HCT116 (cell line): Measurements from ENCODE around the gene CPT1C. TPM values are rescaled to one million over a fixed set of nuclear protein-coding genes. Genes with fewer than 3 reads are reported as not detected.
A peak's percentile ranks its signal among the peaks of the same experiment; 100 is the strongest.

Source experiments
- ATAC-seq: fragments of 200-7000 bp; cut with Tn5 transposase; 2 replicates; pipeline ENCODE4 v1.9.1; 2020; ENCODE audit warnings: mild to moderate bottlenecking, moderate library complexity
- BruUV-seq: library from RNA; stranded (reverse); fragments of 400-500 nt; replicated peaks from 2 replicates; lab custom pipeline; 2021; lab: Mats Ljungman, UMichigan
- CTCF ChIA-PET: fragments of 300-600 bp; sonication (Branson Sonifier 250); formaldehyde crosslinking; loops from one replicate; lab custom pipeline; 2021; ENCODE audit warnings: antibody characterized with exemption; lab: Charles Lee
- POLR2A ChIA-PET: fragments of 300-600, 350-600 bp; sonication (Branson Sonifier 250); formaldehyde crosslinking; loops from one replicate; lab custom pipeline; 2021; ENCODE audit warnings: antibody characterized with exemption; lab: Charles Lee
- RAD21 ChIA-PET, 2 experiments: fragments of 300-600 bp; sonication (Branson Sonifier 250); formaldehyde crosslinking; loops; one replicate each; lab custom pipeline; 2023; ENCODE audit warnings: low total read pairs in 2 of 2; ENCODE audit not compliant: uncharacterized antibody in 2 of 2, unreplicated experiment in 2 of 2, low non-redundant PET in 1 of 2; lab: Charles Lee
- DNase-seq: peaks from one replicate; pipeline ENCODE4 v3.0.0-alpha.2; 2010; ENCODE audit warnings: low read depth, low spot score
- H2AFZ ChIP-seq: fragments of 200-600 bp; shearing (Covaris generic), sonication (generic); 2 replicates; pipeline ENCODE4 v1.6.1; 2017; ENCODE audit warnings: low read depth, mixed run types, mixed read lengths, antibody characterized with exemption, low read length; ENCODE audit not compliant: poor library complexity, severe bottlenecking
- H3K27ac ChIP-seq: 2 replicates; pipeline ENCODE4 v1.5.1; 2012; ENCODE audit warnings: low read depth, low read length
- H3K27me3 ChIP-seq: fragments of 200-600 bp; sonication (generic); 2 replicates; pipeline ENCODE4 v1.6.1; 2016; ENCODE audit warnings: mixed run types, low read length, mixed read lengths; ENCODE audit not compliant: insufficient read depth
- H3K36me3 ChIP-seq, 2 experiments: fragments of 200-500 bp in 1 of 2; fragments of 200-600 bp in 1 of 2; sonication (Bioruptor generic) in 1 of 2; sonication (generic) in 1 of 2; 2 replicates each; pipeline versions ENCODE4 v1.5.1 to v1.6.1; 2014 to 2016; ENCODE audit warnings: low read length in 2 of 2, inconsistent platforms in 1 of 2, mixed read lengths in 1 of 2, mixed run types in 1 of 2; ENCODE audit not compliant: insufficient read depth in 2 of 2, control insufficient read depth in 1 of 2
- H3K4me1 ChIP-seq, 2 experiments: fragments of 200-600 bp in 1 of 2; sonication (generic) in 1 of 2; 2 replicates each; pipeline versions ENCODE4 v1.5.1 to v1.6.1; 2012 to 2017; ENCODE audit warnings: low read length in 2 of 2, inconsistent platforms in 1 of 2, mild to moderate bottlenecking in 1 of 2, mixed read lengths in 1 of 2, mixed run types in 1 of 2, moderate library complexity in 1 of 2; ENCODE audit not compliant: insufficient read depth in 2 of 2, control insufficient read depth in 1 of 2
- H3K4me2 ChIP-seq: fragments of 200-600 bp; sonication (generic); 2 replicates; pipeline ENCODE4 v1.6.1; 2017; ENCODE audit warnings: mixed run types, low read length, mixed read lengths
- H3K4me3 ChIP-seq, 2 experiments: fragments of 200-600 bp in 1 of 2; sonication (generic) in 1 of 2; replicated peaks in 1 of 2; 2 replicates each; pipeline ENCODE4 v1.5.1; 2011 to 2016; ENCODE audit warnings: low read length in 2 of 2, control low read depth in 1 of 2, low read depth in 1 of 2, mild to moderate bottlenecking in 1 of 2, mixed read lengths in 1 of 2, mixed run types in 1 of 2
- H3K79me2 ChIP-seq: fragments of 200-600 bp; sonication (generic); 2 replicates; pipeline ENCODE4 v1.6.1; 2017; ENCODE audit warnings: mild to moderate bottlenecking, mixed run types, low read length, moderate library complexity, mixed read lengths; ENCODE audit not compliant: insufficient read depth
- H3K9ac ChIP-seq: fragments of 200-600 bp; sonication (generic); 2 replicates; pipeline ENCODE4 v1.6.1; 2016; ENCODE audit warnings: low read length, mixed read lengths
- H3K9me2 ChIP-seq: fragments of 200-600 bp; sonication (generic), shearing (Covaris generic); 2 replicates; pipeline ENCODE4 v1.6.1; 2017; ENCODE audit warnings: mixed run types, mild to moderate bottlenecking, moderate library complexity; ENCODE audit not compliant: insufficient read depth
- H3K9me3 ChIP-seq, 2 experiments: fragments of 200-500 bp in 1 of 2; fragments of 200-600 bp in 1 of 2; sonication (Bioruptor generic) in 1 of 2; sonication (generic) in 1 of 2; 2 replicates each; pipeline ENCODE4 v1.6.1; 2014 to 2017; ENCODE audit warnings: low read length in 2 of 2, mixed read lengths in 2 of 2, inconsistent platforms in 1 of 2, low read depth in 1 of 2, mild to moderate bottlenecking in 1 of 2, mixed run types in 1 of 2, moderate library complexity in 1 of 2; ENCODE audit not compliant: control insufficient read depth in 1 of 2, insufficient read depth in 1 of 2
- H4K20me1 ChIP-seq: fragments of 200-600 bp; sonication (generic), shearing (Covaris generic); 2 replicates; pipeline ENCODE4 v1.6.1; 2017; ENCODE audit warnings: mixed run types, mild to moderate bottlenecking, moderate library complexity; ENCODE audit not compliant: insufficient read depth
- CBX3 ChIP-seq: IDR thresholded peaks from 2 replicates; pipeline ENCODE4 v1.6.1; 2012; ENCODE audit warnings: low read depth
- CEBPB ChIP-seq: IDR thresholded peaks from 2 replicates; pipeline ENCODE4 v1.6.1; 2012; ENCODE audit warnings: low read depth
- EGR1 ChIP-seq: IDR thresholded peaks from 2 replicates; pipeline ENCODE4 v1.6.1; 2012; ENCODE audit warnings: low read depth
- ELF1 ChIP-seq: IDR thresholded peaks from 2 replicates; pipeline ENCODE4 v1.6.1; 2012; ENCODE audit warnings: low read depth, borderline replicate concordance
- EZH2 ChIP-seq: fragments of 200-600 bp; sonication (generic); IDR thresholded peaks from 2 replicates; pipeline ENCODE4 v1.6.1; 2017; ENCODE audit warnings: antibody characterized with exemption, mixed run types
- FOSL1 ChIP-seq: IDR thresholded peaks from 2 replicates; pipeline ENCODE4 v1.6.1; 2012; ENCODE audit warnings: low read depth
- JUND ChIP-seq: IDR thresholded peaks from 2 replicates; pipeline ENCODE4 v1.6.1; 2012
- SIN3A ChIP-seq: IDR thresholded peaks from 2 replicates; pipeline ENCODE4 v1.6.1; 2012; ENCODE audit warnings: low read depth
- SP1 ChIP-seq: IDR thresholded peaks from 2 replicates; pipeline ENCODE4 v1.6.1; 2012; ENCODE audit warnings: low read depth
- TCF7L2 ChIP-seq: IDR thresholded peaks from 2 replicates; pipeline ENCODE4 v1.7.0; 2011; ENCODE audit warnings: borderline replicate concordance, inconsistent platforms; ENCODE audit not compliant: insufficient read depth, insufficient read length; ENCODE audit errors: extremely low read depth
- ZBTB33 ChIP-seq: IDR thresholded peaks from 2 replicates; pipeline ENCODE4 v1.6.1; 2011; ENCODE audit warnings: mild to moderate bottlenecking, low read length, moderate library complexity; ENCODE audit not compliant: insufficient replicate concordance; ENCODE audit errors: extremely low read depth
- intact Hi-C: fragments of 100-400 bp; cut with micrococcal nuclease; formaldehyde crosslinking; loops from 2 replicates; pipeline ENCODE4 v1.10.0; 2022
- total RNA-seq: library from RNA; stranded (reverse); gene quantifications from one replicate; pipeline ENCODE4 v1.2.1, GENCODE V29; 2021; ENCODE audit not compliant: unreplicated experiment
- TF ChIP-seq, protein P1 (sequence below): IDR thresholded peaks from 2 replicates; pipeline ENCODE4 v1.6.1; 2012

Gene CPT1C
- total RNA-seq, 1 experiment from 2014 or later, result 12.0 TPM

DNA sequence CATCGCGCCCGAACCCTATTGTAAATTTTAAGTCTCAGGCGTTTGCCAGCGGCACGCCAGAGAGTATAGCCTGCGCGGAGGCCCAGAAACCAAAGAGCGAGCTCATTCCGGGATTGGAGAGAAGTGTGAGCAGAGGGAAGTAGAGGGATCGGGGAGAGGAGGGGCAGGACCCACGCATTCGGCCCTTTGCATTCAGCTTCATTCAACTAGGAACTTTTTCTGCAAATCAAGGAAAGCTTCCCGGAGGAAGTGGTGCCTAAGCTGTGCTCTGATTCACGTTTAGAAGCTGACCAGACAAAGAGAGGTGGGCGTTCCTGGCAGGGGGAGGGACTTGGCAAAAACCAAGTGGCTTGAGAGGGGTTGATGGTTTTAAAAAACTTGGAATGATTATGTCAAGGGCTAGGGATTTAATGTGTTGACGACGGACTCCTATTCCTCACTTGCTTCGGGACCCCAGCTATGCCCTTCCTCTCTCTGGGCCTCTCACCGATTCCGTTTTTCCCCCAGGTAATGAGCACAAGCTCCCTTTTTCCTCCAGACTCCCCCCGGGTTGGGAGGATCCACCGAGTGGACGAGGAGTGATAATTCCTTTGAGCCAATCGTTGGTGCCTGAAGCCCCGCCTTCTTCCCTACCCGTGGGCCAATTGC is 14.7 kb upstream of the CPT1C start (continued):
- TF ChIP-seq ELF1, result no peak
- TF ChIP-seq SIN3A, result peak; percentile 27
- no peak for TF ChIP-seq CEBPB
- TF ChIP-seq TCF7L2, result peak; percentile 29
- TF ChIP-seq EZH2, result no peak
- no peak for TF ChIP-seq CBX3
- TF ChIP-seq FOSL1, result no peak
- TF ChIP-seq JUND, result peak; percentile 83
- TF ChIP-seq SP1, result no peak; the same call in 1 of the 2 replicates
- TF ChIP-seq, protein P1, sequence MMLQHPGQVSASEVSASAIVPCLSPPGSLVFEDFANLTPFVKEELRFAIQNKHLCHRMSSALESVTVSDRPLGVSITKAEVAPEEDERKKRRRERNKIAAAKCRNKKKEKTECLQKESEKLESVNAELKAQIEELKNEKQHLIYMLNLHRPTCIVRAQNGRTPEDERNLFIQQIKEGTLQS, result no peak

- Histone ChIP-seq H3K9me2 (no peaks in the 10 kb centered on the region), H4K20me1 (peaks cover 22% of the 10 kb centered on the region; the same call in 1 of the 2 replicates), H3K4me2 (peak overlapping the region; percentile 69), H3K9me3 (no peaks in the 10 kb centered on the region), H3K27ac (peak overlapping the region; percentile 99), H3K36me3 (peaks cover 5 to 12% of the 10 kb centered on the region in 2 experiments; a peak in 3 of 4 replicates), H2AFZ (no peak overlapping the region), H3K4me1 (peaks cover 31 to 49% of the 10 kb centered on the region in 2 experiments), H3K4me3 (peak overlapping the region; percentile 93 to 99), H3K79me2 (peaks cover 47% of the 10 kb centered on the region), H3K27me3 (no peaks in the 10 kb centered on the region), H3K9ac (peak overlapping the region; percentile 100)
- ATAC-seq (peak; percentile 71), DNase-seq (peak; percentile 100)
- ChIA-PET CTCF (interaction anchor here (0.9 to 3.4 kb wide), 8 partner anchors 10 to 130 kb away, joined by 3 to 19 read pairs (median 3); partner anchors contain the start of genes BCL2L12, IRF3, NOSIP and PRR12), RAD21 (interaction anchor here in 1 of 2 experiments (0.5 to 1.3 kb wide), 2 partner anchors 36 to 683 kb away, joined by 5 to 6 read pairs; partner anchors contain the start of genes RRAS and RUVBL2), POLR2A (interaction anchor here (0.8 to 4.3 kb wide), 21 partner anchors 12 to 683 kb away, joined by 3 to 92 read pairs (median 5); partner anchors contain the start of genes ALDH16A1, AP2A1, ATF5 and BCL2L12)
- intact Hi-C loops, result loop anchor here (1.0 to 5.0 kb wide), 5 partner anchors 37 to 174 kb away; partner anchors contain the start of genes PRR12 and RRAS
- TF ChIP-seq EGR1 (0 out of 2 replicates have a peak, but pooled peaks have one; percentile 72), ELF1 (no peak), ZBTB33 (peak; percentile 17), FOSL1 (no peak), SP1 (peak; percentile 97)
- TF ChIP-seq, protein P1, result no peak
- no TSS peak for BruUV-seq
These were observed 14.1 kb upstream of the CPT1C start for GRCh38 chr19:49676784-49677230.
